Upper lobe of right lung (tissue), 1 donor: ENCODE measurements around the gene GPR18. TPM values are rescaled to one million over a fixed set of nuclear protein-coding genes. Genes with fewer than 3 reads are reported as not detected.

Source experiments
- ATAC-seq: fragments of 200-7000 bp; cut with Tn5 transposase; one replicate; pipeline ENCODE4 v1.9.1; 2020; ENCODE audit warnings: mild to moderate bottlenecking, moderate library complexity
- DNase-seq: peaks from one replicate; pipeline ENCODE4 v3.0.0-alpha.2; 2020
- H3K27ac ChIP-seq: fragments of 200-600 bp; one replicate; pipeline ENCODE4 v1.8.0; 2022
- H3K27me3 ChIP-seq: fragments of 200-600 bp; one replicate; pipeline ENCODE4 v1.8.0; 2022; ENCODE audit warnings: mild to moderate bottlenecking
- H3K36me3 ChIP-seq: fragments of 200-600 bp; one replicate; pipeline ENCODE4 v1.8.0; 2022
- H3K4me1 ChIP-seq: fragments of 200-600 bp; one replicate; pipeline ENCODE4 v1.8.0; 2022
- H3K4me3 ChIP-seq: fragments of 200-600 bp; one replicate; pipeline ENCODE4 v1.8.0; 2022; ENCODE audit warnings: mild to moderate bottlenecking
- H3K9me3 ChIP-seq: fragments of 200-600 bp; one replicate; pipeline ENCODE4 v1.8.0; 2022
- intact Hi-C: fragments of 100-400 bp; cut with DNase I; formaldehyde crosslinking; loops from one replicate; pipeline ENCODE4 v1.11.0; 2022
- total RNA-seq: library from RNA; stranded (reverse); fragmentation: NEBNext Ultra II Directional; extraction: Animal tissue kit (Norgen Biotek cat#: 25700); gene quantifications from one replicate; pipeline ENCODE4 v1.2.1, GENCODE V29; 2021
- TF ChIP-seq, protein P1 (sequence below): fragments of 200-600 bp; IDR thresholded peaks from one replicate; pipeline ENCODE4 v1.8.0; 2022; ENCODE audit warnings: antibody characterized with exemption
- donor health status: DM: no; HTN: yes; CAD: no; lungs with severe emphysema.

Gene GPR18
- total RNA-seq, 1 donor from 2014 or later: 0.58 TPM

DNA sequence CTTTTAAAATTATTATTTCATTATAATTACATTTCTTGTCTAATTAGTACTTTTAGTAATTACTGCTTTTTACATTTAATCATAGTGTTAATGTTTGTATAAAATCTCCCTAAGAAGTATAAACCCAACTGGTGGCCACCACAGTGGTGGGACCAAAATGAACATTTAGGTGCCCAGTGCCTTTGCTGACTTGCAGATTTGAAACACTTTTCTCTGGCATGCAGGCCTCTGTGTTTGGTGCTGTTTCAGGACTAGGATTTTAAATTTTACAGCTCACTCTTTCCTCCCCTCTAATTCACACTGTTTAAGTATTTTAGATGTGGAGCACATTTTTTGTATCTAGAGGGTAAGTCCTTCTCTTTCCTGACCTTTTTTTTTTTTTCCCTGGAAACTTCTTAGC, 40.1 kb downstream of the GPR18 start:
- no peaks in the 10 kb centered on the region for H3K9me3 ChIP-seq
- intact Hi-C loops: no loop called here
- no peaks in the 10 kb centered on the region for H3K27me3 ChIP-seq
- no peak overlapping the region for H3K4me3 ChIP-seq
- H3K27ac ChIP-seq: no peak overlapping the region
- peaks cover 39% of the 10 kb centered on the region for H3K4me1 ChIP-seq
- ATAC-seq: no peak
- H3K36me3 ChIP-seq: no peaks in the 10 kb centered on the region
- TF ChIP-seq, protein P1, sequence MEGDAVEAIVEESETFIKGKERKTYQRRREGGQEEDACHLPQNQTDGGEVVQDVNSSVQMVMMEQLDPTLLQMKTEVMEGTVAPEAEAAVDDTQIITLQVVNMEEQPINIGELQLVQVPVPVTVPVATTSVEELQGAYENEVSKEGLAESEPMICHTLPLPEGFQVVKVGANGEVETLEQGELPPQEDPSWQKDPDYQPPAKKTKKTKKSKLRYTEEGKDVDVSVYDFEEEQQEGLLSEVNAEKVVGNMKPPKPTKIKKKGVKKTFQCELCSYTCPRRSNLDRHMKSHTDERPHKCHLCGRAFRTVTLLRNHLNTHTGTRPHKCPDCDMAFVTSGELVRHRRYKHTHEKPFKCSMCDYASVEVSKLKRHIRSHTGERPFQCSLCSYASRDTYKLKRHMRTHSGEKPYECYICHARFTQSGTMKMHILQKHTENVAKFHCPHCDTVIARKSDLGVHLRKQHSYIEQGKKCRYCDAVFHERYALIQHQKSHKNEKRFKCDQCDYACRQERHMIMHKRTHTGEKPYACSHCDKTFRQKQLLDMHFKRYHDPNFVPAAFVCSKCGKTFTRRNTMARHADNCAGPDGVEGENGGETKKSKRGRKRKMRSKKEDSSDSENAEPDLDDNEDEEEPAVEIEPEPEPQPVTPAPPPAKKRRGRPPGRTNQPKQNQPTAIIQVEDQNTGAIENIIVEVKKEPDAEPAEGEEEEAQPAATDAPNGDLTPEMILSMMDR: no peak
- no peak for DNase-seq

DNA sequence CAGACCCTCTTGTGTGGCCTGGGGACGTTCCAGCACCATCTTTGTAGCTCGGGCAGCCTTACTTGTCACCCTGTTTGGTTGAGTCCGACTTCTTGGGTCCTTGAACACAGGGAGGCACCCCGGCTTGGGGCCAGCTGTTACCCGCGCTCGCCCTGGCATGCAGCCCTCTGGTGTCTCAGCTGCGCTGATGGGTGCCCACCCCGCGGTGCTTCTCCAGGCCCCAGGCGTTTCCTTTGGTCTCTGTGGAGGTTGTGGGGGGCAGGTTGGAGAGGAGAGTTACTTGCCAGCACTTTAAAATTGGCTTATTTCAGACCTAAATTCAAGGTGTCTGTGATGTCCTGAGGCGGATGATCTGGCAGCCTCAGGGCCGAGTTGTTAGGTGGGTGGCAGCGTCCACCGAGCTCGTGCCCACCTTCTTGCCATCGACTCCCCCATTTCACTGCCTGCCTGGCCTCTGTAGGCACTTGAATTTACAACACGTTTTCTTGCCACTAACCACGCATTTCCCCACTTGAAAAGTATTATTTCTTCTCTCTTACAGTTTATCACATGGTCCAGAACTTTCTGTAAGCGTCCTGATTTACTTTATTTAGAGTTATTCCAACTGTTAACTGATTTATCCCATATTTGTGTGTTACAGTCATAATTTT, 40.6 kb downstream of the GPR18 start:
- DNase-seq: no peak
- Histone ChIP-seq H3K36me3 (no peaks in the 10 kb centered on the region), H3K27ac (no peak overlapping the region), H3K9me3 (no peaks in the 10 kb centered on the region), H3K27me3 (no peaks in the 10 kb centered on the region), H3K4me3 (no peak overlapping the region), H3K4me1 (peaks cover 39% of the 10 kb centered on the region)
- TF ChIP-seq, protein P1: no peak
- ATAC-seq: peak; percentile 10
- intact Hi-C loops: no loop called here

DNA sequence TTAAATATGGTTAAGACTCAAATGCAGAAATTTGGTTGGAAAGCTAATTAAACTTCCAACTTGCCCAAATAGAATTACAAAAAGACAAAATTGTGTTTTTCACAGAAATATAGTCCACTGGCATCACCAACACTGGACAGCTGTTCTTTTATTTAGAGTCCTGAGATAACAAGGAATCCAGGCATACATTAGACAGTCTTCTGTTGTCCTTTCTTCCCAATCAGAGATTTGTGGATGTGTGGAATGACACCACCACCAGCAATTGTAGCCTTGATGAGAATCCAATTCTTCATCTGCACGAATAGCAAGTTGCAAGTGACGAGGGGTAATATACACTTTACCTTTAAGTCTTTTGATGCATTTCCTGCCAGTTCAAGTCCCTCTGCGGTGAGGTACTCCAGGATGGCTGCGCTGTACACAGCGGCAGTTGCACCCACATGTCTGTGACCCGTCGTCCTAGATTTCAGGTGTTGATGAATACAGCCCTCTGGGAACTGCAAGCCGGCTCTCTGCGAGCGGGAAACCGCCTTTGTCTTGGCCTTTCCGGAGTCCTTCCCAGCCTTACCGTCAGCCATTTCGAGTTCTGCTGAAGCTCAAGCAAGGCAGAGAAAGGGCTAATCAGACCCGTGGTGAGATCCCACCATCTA, 42.9 kb downstream of the GPR18 start:
- Histone ChIP-seq H3K9me3 (no peaks in the 10 kb centered on the region), H3K36me3 (no peaks in the 10 kb centered on the region), H3K4me1 (peaks cover 30% of the 10 kb centered on the region), H3K27me3 (no peaks in the 10 kb centered on the region), H3K27ac (peak overlapping the region; percentile 49), H3K4me3 (no peak overlapping the region)
- ATAC-seq: peak; percentile 49
- TF ChIP-seq, protein P1: no peak
- DNase-seq: no peak
- intact Hi-C loops: no loop called here

DNA sequence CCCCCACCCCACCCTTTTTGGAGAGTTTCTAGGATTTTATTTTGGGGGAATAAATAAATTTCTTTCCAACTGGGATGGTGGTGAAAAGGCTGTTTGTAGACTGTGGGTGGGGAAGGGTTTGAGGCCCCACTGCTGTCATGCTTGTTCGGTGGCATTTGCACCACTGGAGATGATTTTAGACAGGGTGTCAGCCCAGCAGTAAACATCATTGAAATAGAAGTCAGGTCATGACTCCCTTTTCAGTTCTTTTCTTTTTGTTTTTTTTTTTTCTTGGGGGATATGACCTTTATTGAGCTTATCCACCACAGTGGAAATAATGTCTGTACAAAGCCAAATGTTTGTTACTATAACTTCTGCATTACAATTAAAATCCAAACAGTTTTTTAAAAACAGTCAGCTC, 43.4 kb downstream of the GPR18 start:
- Histone ChIP-seq H3K9me3 (no peaks in the 10 kb centered on the region), H3K36me3 (no peaks in the 10 kb centered on the region), H3K27ac (no peak overlapping the region), H3K4me1 (peaks cover 28% of the 10 kb centered on the region), H3K27me3 (no peaks in the 10 kb centered on the region), H3K4me3 (no peak overlapping the region)
- TF ChIP-seq, protein P1: no peak
- DNase-seq: no peak
- ATAC-seq: no peak
- intact Hi-C loops: no loop called here

DNA sequence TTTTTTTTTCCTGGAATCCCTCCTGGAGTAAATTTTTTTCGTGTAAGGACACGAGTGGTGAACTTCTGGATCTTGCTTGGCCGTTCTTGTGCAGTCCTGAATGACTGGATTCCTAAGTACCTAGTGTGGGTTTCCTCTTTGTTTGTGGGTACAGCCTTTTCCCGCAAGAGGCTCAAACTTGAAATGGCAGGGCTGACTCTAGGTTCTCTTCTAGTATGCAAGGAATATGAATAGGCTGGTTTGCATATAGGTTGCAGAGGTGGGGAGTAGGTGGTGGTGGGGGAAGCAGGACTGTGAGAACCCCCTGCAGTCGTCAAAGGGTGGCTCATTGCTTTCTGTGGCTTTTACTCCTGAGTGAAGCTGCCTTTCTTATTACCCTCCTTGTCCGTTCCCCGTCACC, 43.9 kb downstream of the GPR18 start:
- intact Hi-C loops: no loop called here
- Histone ChIP-seq H3K4me1 (peaks cover 23% of the 10 kb centered on the region), H3K27ac (no peak overlapping the region)

More for the DNA sequence above, 43.9 kb downstream of the GPR18 start:
- Histone ChIP-seq H3K36me3 (no peaks in the 10 kb centered on the region), H3K27me3 (no peaks in the 10 kb centered on the region), H3K4me3 (no peak overlapping the region), H3K9me3 (no peaks in the 10 kb centered on the region)
- no peak for DNase-seq
- TF ChIP-seq, protein P1: no peak
- no peak for ATAC-seq
